Thyroid gland (tissue), 4 donors: ENCODE results near the gene RALGAPB.

Experiments
- CTCF ChIP-seq, 6 experiments: fragments of 200-600 bp in 3 of 6; fragments of 450-650 bp in 3 of 6; sonication (generic) in 3 of 6; IDR thresholded peaks; one replicate each; pipeline ENCODE4 v1.5.1; 2016 to 2019; ENCODE audit warnings: antibody characterized with exemption in 6 of 6, mild to moderate bottlenecking in 2 of 6, inconsistent platforms in 1 of 6, moderate library complexity in 1 of 6
- POLR2A ChIP-seq, 2 donors: fragments of 450-650 bp; IDR thresholded peaks; one replicate each; pipeline ENCODE4 v1.6.1; 2017; ENCODE audit warnings: antibody characterized with exemption in 2 of 2, mild to moderate bottlenecking in 2 of 2, moderate library complexity in 1 of 2

GRCh38 chr20:38569747-38570525 lies 97.3 kb downstream of the RALGAPB start:
- TF ChIP-seq CTCF (IDR thresholded peaks at IDR 0.05) (no peak), POLR2A (IDR thresholded peaks at IDR 0.05) (no peak)
